ENCODE measurements around the gene ZC3H7B. TPM values are rescaled to one million over a fixed set of nuclear protein-coding genes. Genes with fewer than 3 reads are reported as not detected.

The ZC3H7B gene
- polyA plus RNA-seq, 1 donor (not counting 4 experiments of a cell fraction or from before 2014, with no cell fraction given) = 24.2 TPM

DNA sequence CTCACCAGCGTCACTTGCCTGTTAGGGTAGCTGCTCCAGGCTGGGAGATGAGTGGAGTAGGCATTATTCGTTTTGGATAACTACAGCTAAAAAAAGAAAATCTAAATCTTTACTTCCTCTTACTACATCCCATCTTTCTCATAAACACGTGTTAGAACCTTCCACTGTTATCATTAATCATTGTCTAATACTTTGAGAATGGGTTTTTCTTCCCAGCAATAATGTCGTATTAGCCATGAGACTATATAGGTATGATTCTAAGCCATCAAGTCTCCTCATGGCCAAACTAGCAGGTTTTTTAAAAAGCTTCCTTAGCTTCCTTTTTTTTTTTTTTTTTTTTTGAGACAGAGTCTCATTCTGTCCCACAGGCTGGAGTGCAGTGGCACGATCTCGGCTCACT, 76.5 kb downstream of the ZC3H7B start:
- Histone ChIP-seq H3K4me1 (ENCODE audit: control insufficient read depth, extremely low read depth, insufficient read depth, low read length) (peaks cover 14% of the 10 kb centered on the region), H3K9me1 (ENCODE audit: control insufficient read depth, extremely low read depth, insufficient read depth, low read length) (no peaks in the 10 kb centered on the region), H3K79me2 (ENCODE audit: control insufficient read depth, insufficient read depth, low read length) (no peaks in the 10 kb centered on the region), H3K27ac (ENCODE audit: control insufficient read depth, insufficient read depth, low read length) (no peak overlapping the region), H2AFZ (ENCODE audit: control insufficient read depth, low read length) (peak overlapping the region; percentile 51), H3K36me3 (ENCODE audit: control insufficient read depth in 2 of 2, extremely low read depth in 1 of 2, insufficient read depth in 2 of 2, low read length in 2 of 2) (no peaks in the 10 kb centered on the region), H4K20me1 (ENCODE audit: control insufficient read depth, extremely low read depth, insufficient read depth, low read length) (no peaks in the 10 kb centered on the region), H3K9ac (ENCODE audit: control insufficient read depth, extremely low read depth, insufficient read depth, low read length) (peak overlapping the region; percentile 41), H3K27me3 (ENCODE audit: control insufficient read depth, extremely low read depth, insufficient read depth, low read length) (peaks cover under 1% of the 10 kb centered on the region), H3K9me3 (ENCODE audit: control insufficient read depth, low read depth, low read length) (no peaks in the 10 kb centered on the region), H3K4me2 (ENCODE audit: control insufficient read depth, extremely low read depth, insufficient read depth, low read depth, low read length) (peak overlapping the region; percentile 60), H3K4me3 (ENCODE audit: control insufficient read depth in 2 of 3, extremely low read depth in 1 of 3, insufficient read depth in 2 of 3, low read depth in 1 of 3, low read length in 3 of 3) (no peak overlapping the region)
- no peak for FAIRE-seq
- TF ChIP-seq, protein P1, sequence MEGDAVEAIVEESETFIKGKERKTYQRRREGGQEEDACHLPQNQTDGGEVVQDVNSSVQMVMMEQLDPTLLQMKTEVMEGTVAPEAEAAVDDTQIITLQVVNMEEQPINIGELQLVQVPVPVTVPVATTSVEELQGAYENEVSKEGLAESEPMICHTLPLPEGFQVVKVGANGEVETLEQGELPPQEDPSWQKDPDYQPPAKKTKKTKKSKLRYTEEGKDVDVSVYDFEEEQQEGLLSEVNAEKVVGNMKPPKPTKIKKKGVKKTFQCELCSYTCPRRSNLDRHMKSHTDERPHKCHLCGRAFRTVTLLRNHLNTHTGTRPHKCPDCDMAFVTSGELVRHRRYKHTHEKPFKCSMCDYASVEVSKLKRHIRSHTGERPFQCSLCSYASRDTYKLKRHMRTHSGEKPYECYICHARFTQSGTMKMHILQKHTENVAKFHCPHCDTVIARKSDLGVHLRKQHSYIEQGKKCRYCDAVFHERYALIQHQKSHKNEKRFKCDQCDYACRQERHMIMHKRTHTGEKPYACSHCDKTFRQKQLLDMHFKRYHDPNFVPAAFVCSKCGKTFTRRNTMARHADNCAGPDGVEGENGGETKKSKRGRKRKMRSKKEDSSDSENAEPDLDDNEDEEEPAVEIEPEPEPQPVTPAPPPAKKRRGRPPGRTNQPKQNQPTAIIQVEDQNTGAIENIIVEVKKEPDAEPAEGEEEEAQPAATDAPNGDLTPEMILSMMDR (optimal IDR thresholded peaks at IDR 0.05 in 1 of 3, IDR thresholded peaks at IDR 0.05 in 1 of 3, conservative IDR thresholded peaks at IDR 0.05 in 1 of 3; ENCODE audit: extremely low read depth in 1 of 3, insufficient read depth in 2 of 3, low read length in 3 of 3) = no peak
- TF ChIP-seq EZH2 (IDR thresholded peaks at IDR 0.05; ENCODE audit: low read length) = no peak
- DNase-seq (ENCODE audit: low read depth, low spot score) = no peak
- dilution Hi-C loops (cut with MboI; ENCODE audit: extremely low pct_ligation_motif_present, low sequenced_read_pairs) = no loop called here

DNA sequence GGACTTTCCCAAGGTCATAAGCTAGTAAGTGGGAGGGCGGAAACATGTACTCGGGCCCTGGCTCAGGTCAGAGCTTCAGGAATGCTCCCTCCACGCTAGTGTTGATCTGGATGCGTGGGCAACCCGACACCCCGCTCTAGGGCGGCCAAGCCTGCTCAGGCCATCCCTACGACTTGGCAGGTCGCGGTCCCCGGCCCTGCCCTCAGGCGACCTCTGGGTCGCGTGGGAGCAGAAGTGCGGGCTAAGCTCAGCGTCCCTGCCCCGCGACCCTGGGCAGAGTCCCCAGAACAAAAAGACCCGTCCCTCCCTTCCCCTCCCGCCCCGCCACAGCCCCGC, 79.6 kb downstream of the ZC3H7B start:
- Histone ChIP-seq H3K4me3 (ENCODE audit: control insufficient read depth in 2 of 3, extremely low read depth in 1 of 3, insufficient read depth in 2 of 3, low read depth in 1 of 3, low read length in 3 of 3) (peak overlapping the region; percentile 70 to 81 (median 73)), H4K20me1 (ENCODE audit: control insufficient read depth, extremely low read depth, insufficient read depth, low read length) (no peaks in the 10 kb centered on the region), H3K9me3 (ENCODE audit: control insufficient read depth, low read depth, low read length) (no peaks in the 10 kb centered on the region), H3K4me1 (ENCODE audit: control insufficient read depth, extremely low read depth, insufficient read depth, low read length) (peaks cover 18% of the 10 kb centered on the region), H3K36me3 (ENCODE audit: control insufficient read depth in 2 of 2, extremely low read depth in 1 of 2, insufficient read depth in 2 of 2, low read length in 2 of 2) (no peaks in the 10 kb centered on the region), H3K27me3 (ENCODE audit: control insufficient read depth, extremely low read depth, insufficient read depth, low read length) (no peaks in the 10 kb centered on the region), H2AFZ (ENCODE audit: control insufficient read depth, low read length) (peak overlapping the region; percentile 89), H3K27ac (ENCODE audit: control insufficient read depth, insufficient read depth, low read length) (peak overlapping the region; percentile 99), H3K9me1 (ENCODE audit: control insufficient read depth, extremely low read depth, insufficient read depth, low read length) (no peaks in the 10 kb centered on the region), H3K9ac (ENCODE audit: control insufficient read depth, extremely low read depth, insufficient read depth, low read length) (peak overlapping the region; percentile 98), H3K79me2 (ENCODE audit: control insufficient read depth, insufficient read depth, low read length) (no peaks in the 10 kb centered on the region), H3K4me2 (ENCODE audit: control insufficient read depth, extremely low read depth, insufficient read depth, low read depth, low read length) (peak overlapping the region; percentile 98)
- no peak for TF ChIP-seq EZH2 (IDR thresholded peaks at IDR 0.05; ENCODE audit: low read length)
- TF ChIP-seq, protein P1 (optimal IDR thresholded peaks at IDR 0.05 in 1 of 3, IDR thresholded peaks at IDR 0.05 in 1 of 3, conservative IDR thresholded peaks at IDR 0.05 in 1 of 3; ENCODE audit: extremely low read depth in 1 of 3, insufficient read depth in 2 of 3, low read length in 3 of 3) = no peak
- peak; percentile 46 for DNase-seq (ENCODE audit: low read depth, low spot score)
- peak; percentile 86 for FAIRE-seq
- dilution Hi-C loops (cut with MboI; ENCODE audit: extremely low pct_ligation_motif_present, low sequenced_read_pairs) = no loop called here

All from keratinocyte (primary cell).